Activated B cell treated with CpG ODN at 0.5 μM for 24 hours (primary cell): ENCODE results near the gene NPW. TPM values are rescaled to one million over a fixed set of nuclear protein-coding genes. Genes with fewer than 3 reads are reported as not detected.

Source experiments
- ATAC-seq: fragments of 200-7000 bp; cut with Tn5 transposase; one replicate; pipeline ENCODE4 v1.10.0; 2021; ENCODE audit warnings: low read depth, mild to moderate bottlenecking, moderate library complexity
- CTCF ChIA-PET: fragments of 350-600 bp; sonication (Branson Sonifier 250); formaldehyde crosslinking; loops from one replicate; lab custom pipeline; 2021; ENCODE audit warnings: antibody characterized with exemption; lab: Charles Lee
- POLR2A ChIA-PET: fragments of 350-600 bp; sonication (Branson Sonifier 250); formaldehyde crosslinking; loops from one replicate; lab custom pipeline; 2021; ENCODE audit warnings: antibody characterized with exemption; lab: Charles Lee
- DNase-seq: peaks from one replicate; pipeline ENCODE4 v3.0.0; 2022
- H3K27ac Mint-ChIP-seq: one replicate; pipeline ENCODE4 v1.8.0; 2020; ENCODE audit warnings: mixed read lengths
- H3K27me3 Mint-ChIP-seq: one replicate; pipeline ENCODE4 v1.8.0; 2021; ENCODE audit warnings: mixed read lengths
- H3K36me3 Mint-ChIP-seq: one replicate; pipeline ENCODE4 v1.8.0; 2021; ENCODE audit warnings: low read depth, mixed read lengths
- H3K4me1 Mint-ChIP-seq: one replicate; pipeline ENCODE4 v1.8.0; 2021; ENCODE audit warnings: mixed read lengths
- H3K4me3 Mint-ChIP-seq: one replicate; pipeline ENCODE4 v1.8.0; 2020; ENCODE audit warnings: mild to moderate bottlenecking, mixed read lengths
- H3K9me3 Mint-ChIP-seq: one replicate; pipeline ENCODE4 v1.8.0; 2020; ENCODE audit warnings: mixed read lengths
- intact Hi-C: fragments of 100-400 bp; cut with micrococcal nuclease; formaldehyde crosslinking; loops from one replicate; pipeline ENCODE4 v1.15.1; 2024
- total RNA-seq: library from RNA; stranded (reverse); gene quantifications from 2 replicates; pipeline ENCODE4 v1.2.3, GENCODE V29; 2022
- TF ChIP-seq, protein P1 (sequence below): fragments of 200-600 bp; IDR thresholded peaks from one replicate; pipeline ENCODE4 v1.8.0; 2022; ENCODE audit warnings: antibody characterized with exemption, mild to moderate bottlenecking

Gene NPW
- total RNA-seq, 1 donor from 2014 or later = 1.5 TPM

DNA sequence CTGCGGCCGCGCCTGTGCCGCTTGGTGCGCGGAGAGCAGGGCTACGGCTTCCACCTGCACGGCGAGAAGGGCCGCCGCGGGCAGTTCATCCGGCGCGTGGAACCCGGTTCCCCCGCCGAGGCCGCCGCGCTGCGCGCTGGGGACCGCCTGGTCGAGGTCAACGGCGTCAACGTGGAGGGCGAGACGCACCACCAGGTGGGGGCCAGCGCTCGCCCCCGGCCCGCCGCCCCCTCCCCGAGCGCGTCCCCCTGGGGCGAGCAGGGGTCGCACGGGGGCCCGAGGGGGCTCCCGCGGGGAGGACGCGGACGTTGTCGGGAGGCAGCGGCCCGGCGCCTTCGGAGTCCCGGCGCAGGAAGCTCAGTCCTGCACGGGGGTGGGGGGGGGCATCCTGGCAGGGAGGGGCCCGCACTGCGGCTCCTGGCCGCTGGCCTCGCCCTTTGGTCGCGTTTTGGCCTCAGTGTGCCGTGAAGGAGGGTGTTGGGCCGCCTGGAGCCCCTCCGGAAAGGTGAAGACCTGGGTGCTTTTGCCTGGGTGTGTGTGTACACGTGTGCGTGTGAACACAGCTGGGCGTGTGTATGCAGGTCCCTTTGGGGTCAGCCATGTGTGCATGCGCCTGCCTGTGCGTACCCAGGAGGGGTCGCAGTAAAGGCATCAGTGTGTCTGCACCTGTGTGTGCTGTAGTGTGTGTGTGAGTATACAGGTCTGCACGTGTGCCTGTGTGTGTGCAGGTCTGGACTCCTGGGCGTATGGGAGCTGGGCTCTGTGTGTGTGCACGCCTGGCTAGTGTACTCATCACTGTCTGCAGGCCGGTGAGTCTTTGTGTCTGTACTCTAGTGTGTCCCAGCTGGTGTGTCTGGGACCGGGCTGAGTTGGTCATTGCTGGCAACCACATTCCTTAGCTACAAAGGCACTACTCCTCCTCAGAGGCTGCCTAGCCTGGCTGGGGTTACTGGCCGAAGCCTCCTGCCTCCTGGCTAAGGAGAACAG is 7.7 kb downstream of the NPW start:
- peaks cover 13% of the 10 kb centered on the region for H3K27me3 Mint-ChIP-seq
- H3K4me3 Mint-ChIP-seq = peak overlapping the region; percentile 69
- no peak for ATAC-seq
- no peaks in the 10 kb centered on the region for H3K9me3 Mint-ChIP-seq
- DNase-seq = no peak
- H3K4me1 Mint-ChIP-seq = peaks cover 20% of the 10 kb centered on the region
- CTCF ChIA-PET = interaction anchor here (0.6 to 1.8 kb wide), 2 partner anchors 84 to 113 kb away, joined by 4 to 7 read pairs; no protein-coding TSS in a partner anchor
- H3K36me3 Mint-ChIP-seq = no peaks in the 10 kb centered on the region
- POLR2A ChIA-PET = interaction anchor here (0.6 to 1.6 kb wide), 4 partner anchors 20 to 128 kb away, joined by 3 to 12 read pairs (median 4); partner anchors contain the start of genes NTHL1, RPS2, TRAF7 and TSC2
- intact Hi-C loops = no loop called here
- no peak overlapping the region for H3K27ac Mint-ChIP-seq
- TF ChIP-seq, protein P1, sequence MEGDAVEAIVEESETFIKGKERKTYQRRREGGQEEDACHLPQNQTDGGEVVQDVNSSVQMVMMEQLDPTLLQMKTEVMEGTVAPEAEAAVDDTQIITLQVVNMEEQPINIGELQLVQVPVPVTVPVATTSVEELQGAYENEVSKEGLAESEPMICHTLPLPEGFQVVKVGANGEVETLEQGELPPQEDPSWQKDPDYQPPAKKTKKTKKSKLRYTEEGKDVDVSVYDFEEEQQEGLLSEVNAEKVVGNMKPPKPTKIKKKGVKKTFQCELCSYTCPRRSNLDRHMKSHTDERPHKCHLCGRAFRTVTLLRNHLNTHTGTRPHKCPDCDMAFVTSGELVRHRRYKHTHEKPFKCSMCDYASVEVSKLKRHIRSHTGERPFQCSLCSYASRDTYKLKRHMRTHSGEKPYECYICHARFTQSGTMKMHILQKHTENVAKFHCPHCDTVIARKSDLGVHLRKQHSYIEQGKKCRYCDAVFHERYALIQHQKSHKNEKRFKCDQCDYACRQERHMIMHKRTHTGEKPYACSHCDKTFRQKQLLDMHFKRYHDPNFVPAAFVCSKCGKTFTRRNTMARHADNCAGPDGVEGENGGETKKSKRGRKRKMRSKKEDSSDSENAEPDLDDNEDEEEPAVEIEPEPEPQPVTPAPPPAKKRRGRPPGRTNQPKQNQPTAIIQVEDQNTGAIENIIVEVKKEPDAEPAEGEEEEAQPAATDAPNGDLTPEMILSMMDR = no peak

GRCh38 chr16:2028146-2028545 is 8.6 kb downstream of the NPW start:
- H3K4me1 Mint-ChIP-seq = peaks cover 12% of the 10 kb centered on the region
- peaks cover 8% of the 10 kb centered on the region for H3K27me3 Mint-ChIP-seq
- TF ChIP-seq, protein P1 = no peak
- DNase-seq (no peak), ATAC-seq (no peak)
- no peak overlapping the region for H3K27ac Mint-ChIP-seq
- ChIA-PET CTCF (interaction anchor here (1.8 kb wide), 1 partner anchor 112 kb away, joined by 7 read pairs; no protein-coding TSS in a partner anchor), POLR2A (interaction anchor here (0.6 to 1.6 kb wide), 2 partner anchors 127 to 628 kb away, joined by 9 to 12 read pairs; partner anchors contain the start of gene TRAF7)
- intact Hi-C loops = no loop called here
- H3K4me3 Mint-ChIP-seq = peak overlapping the region; percentile 69
- H3K9me3 Mint-ChIP-seq = no peaks in the 10 kb centered on the region
- H3K36me3 Mint-ChIP-seq = no peaks in the 10 kb centered on the region

GRCh38 chr16:2028620-2029220 is 9.1 kb downstream of the NPW start:
- ATAC-seq (no peak), DNase-seq (no peak)
- POLR2A ChIA-PET = interaction anchor here (0.6 kb wide), 1 partner anchor 628 kb away, joined by 9 read pairs; no protein-coding TSS in a partner anchor
- no peak overlapping the region for H3K27ac Mint-ChIP-seq
- H3K36me3 Mint-ChIP-seq = no peaks in the 10 kb centered on the region
- intact Hi-C loops = no loop called here
- TF ChIP-seq, protein P1 = no peak
- no peak overlapping the region for H3K4me3 Mint-ChIP-seq
- H3K9me3 Mint-ChIP-seq = no peaks in the 10 kb centered on the region
- H3K4me1 Mint-ChIP-seq = peaks cover 10% of the 10 kb centered on the region
- CTCF ChIA-PET = interaction anchor here (1.8 kb wide), 1 partner anchor 112 kb away, joined by 7 read pairs; no protein-coding TSS in a partner anchor
- peaks cover 8% of the 10 kb centered on the region for H3K27me3 Mint-ChIP-seq

- ChIA-PET CTCF (no interaction called here), POLR2A (no interaction called here)
- DNase-seq (no peak), ATAC-seq (no peak)
- H3K36me3 Mint-ChIP-seq = no peaks in the 10 kb centered on the region
- H3K27ac Mint-ChIP-seq = no peak overlapping the region
- H3K4me1 Mint-ChIP-seq = peaks cover 10% of the 10 kb centered on the region
- TF ChIP-seq, protein P1 = no peak
- intact Hi-C loops = no loop called here
- H3K9me3 Mint-ChIP-seq = no peaks in the 10 kb centered on the region
- H3K4me3 Mint-ChIP-seq = no peak overlapping the region
- peaks cover 8% of the 10 kb centered on the region for H3K27me3 Mint-ChIP-seq
Measured at GRCh38 chr16:2029350-2029749, 9.8 kb downstream of the NPW start.
